K562 (cell line): ENCODE results near the gene G2E3. TPM values are rescaled to one million over a fixed set of nuclear protein-coding genes. Genes with fewer than 3 reads are reported as not detected.

Experiments used
- ATAC-seq: fragments of 200-7000 bp; cut with Tn5 transposase; 3 replicates; pipeline ENCODE4 v1.9.1; 2020; ENCODE audit warnings: moderate library complexity
- BruUV-seq: library from RNA; stranded (reverse); fragments of 400-500 nt; replicated peaks from 2 replicates; lab custom pipeline; 2021; lab: Mats Ljungman, UMichigan
- CTCF ChIA-PET: fragments of 300-600 bp; formaldehyde crosslinking; extraction: SDS; loops from one replicate; lab custom pipeline; 2021; ENCODE audit warnings: low intra/inter-chr PET ratio; lab: Yijun Ruan, JAX
- POLR2A ChIA-PET: fragments of 300-600, 350-650 bp; sonication (Branson Sonifier 250); formaldehyde crosslinking; extraction: SDS; loops from one replicate; lab custom pipeline; 2021; ENCODE audit warnings: antibody characterized with exemption, inconsistent platforms; lab: Yijun Ruan, JAX
- DNase-seq, 4 experiments: peaks; one replicate each; pipeline versions ENCODE4 v3.0.0 to v3.0.0-alpha.2; 2011 to 2018; ENCODE audit warnings: low spot score in 3 of 4, mixed read lengths in 3 of 4; ENCODE audit errors: extremely low read depth in 1 of 4
- FAIRE-seq: peaks from 2 replicates; lab custom pipeline; 2011; peaks lifted over from hg19 to GRCh38; lab: Jason Lieb, UNC
- H2AFZ ChIP-seq: 2 replicates; pipeline ENCODE4 v1.6.0; 2011; ENCODE audit warnings: low read depth, low read length, control low read depth, inconsistent platforms
- H3K27ac ChIP-seq: fragments of 200-600 bp; 3 replicates; pipeline ENCODE4 v1.8.0; 2011; ENCODE audit warnings: low read depth, mild to moderate bottlenecking, control low read depth, inconsistent platforms, low read length, moderate library complexity, mixed read lengths; ENCODE audit errors: extremely low read depth
- H3K27me3 ChIP-seq, 2 experiments: fragments of 300-600 bp in 1 of 2; 2 replicates in 1 of 2; 3 replicates in 1 of 2; pipeline versions ENCODE4 v1.6.0 to v1.8.0; 2011; ENCODE audit warnings: inconsistent platforms in 2 of 2, low read length in 2 of 2, mild to moderate bottlenecking in 1 of 2, mixed read lengths in 1 of 2, moderate library complexity in 1 of 2; ENCODE audit not compliant: control insufficient read depth in 2 of 2, insufficient read depth in 2 of 2
- H3K36me3 ChIP-seq: fragments of 300-600 bp; 3 replicates; pipeline ENCODE4 v1.8.0; 2011; ENCODE audit warnings: mild to moderate bottlenecking, low read length, inconsistent platforms; ENCODE audit not compliant: control insufficient read depth, insufficient read depth
- H3K4me1 ChIP-seq, 2 experiments: fragments of 200-600 bp in 1 of 2; replicated peaks in 1 of 2; 2 replicates in 1 of 2; 3 replicates in 1 of 2; pipeline versions ENCODE4 v1.5.1 to v1.8.0; 2011; ENCODE audit warnings: inconsistent platforms in 2 of 2, low read length in 2 of 2, mild to moderate bottlenecking in 1 of 2, mixed read lengths in 1 of 2, moderate library complexity in 1 of 2; ENCODE audit not compliant: control insufficient read depth in 2 of 2, insufficient read depth in 2 of 2
- H3K4me2 ChIP-seq: 2 replicates; pipeline ENCODE4 v1.6.1; 2011; ENCODE audit warnings: low read length, control low read depth, inconsistent platforms, mixed read lengths; ENCODE audit not compliant: insufficient read depth
- H3K4me3 ChIP-seq: fragments of 200-600 bp; sonication (generic), shearing (Covaris generic); 2 replicates; pipeline ENCODE4 v1.5.1; 2016; ENCODE audit warnings: control low read depth, inconsistent platforms
- H3K79me2 ChIP-seq: fragments of 200-600 bp; 3 replicates; pipeline ENCODE4 v1.8.0; 2011; ENCODE audit warnings: low read length, inconsistent platforms; ENCODE audit not compliant: control insufficient read depth, insufficient read depth
- H3K9ac ChIP-seq, 2 experiments: 2 replicates each; pipeline versions ENCODE4 v1.6.0 to v1.6.1; 2011; ENCODE audit warnings: low read depth in 2 of 2, low read length in 2 of 2, control low read depth in 1 of 2, inconsistent platforms in 1 of 2, mild to moderate bottlenecking in 1 of 2, mixed read lengths in 1 of 2; ENCODE audit not compliant: insufficient read depth in 1 of 2
- H3K9me1 ChIP-seq: one replicate; pipeline ENCODE4 v1.6.0; 2011; ENCODE audit warnings: inconsistent platforms, mild to moderate bottlenecking, low read length, moderate library complexity; ENCODE audit not compliant: control insufficient read depth, insufficient read depth
- H3K9me3 ChIP-seq: replicated peaks from 2 replicates; pipeline ENCODE4 v1.5.1; 2011; ENCODE audit warnings: low read depth, low read length, inconsistent platforms; ENCODE audit not compliant: control insufficient read depth, insufficient read depth
- H4K20me1 ChIP-seq: replicated peaks from 2 replicates; pipeline ENCODE4 v1.6.1; 2011; ENCODE audit warnings: low read length, inconsistent platforms, mixed read lengths; ENCODE audit not compliant: control insufficient read depth, insufficient read depth
- C11orf30 ChIP-seq: fragments of 450-650 bp; IDR thresholded peaks from 2 replicates; pipeline ENCODE4 v1.6.1; 2016; ENCODE audit warnings: low read depth, mild to moderate bottlenecking
- MAFF ChIP-seq: IDR thresholded peaks from 2 replicates; pipeline ENCODE4 v1.6.1; 2012; ENCODE audit warnings: low read length, improper control_type of control experiment
- MAFG ChIP-seq: fragments of 450-650 bp; conservative IDR thresholded peaks from 2 replicates; pipeline ENCODE4 v1.6.1; 2016; ENCODE audit warnings: missing genetic modification characterization, missing compliant biosample characterization
- MAFK ChIP-seq: IDR thresholded peaks from 2 replicates; pipeline ENCODE4 v1.6.1; 2011; ENCODE audit warnings: low read length, improper control_type of control experiment
- TCF3 ChIP-seq: sonication (generic); formaldehyde crosslinking; IDR thresholded peaks from 2 replicates; pipeline ENCODE4 v1.4.0; 2020; ENCODE audit warnings: mild to moderate bottlenecking, missing genetic modification reagents
- ZFP1 ChIP-seq: fragments of 450-650 bp; formaldehyde crosslinking; IDR thresholded peaks from 2 replicates; pipeline ENCODE4 v1.4.0; 2020; ENCODE audit warnings: mild to moderate bottlenecking, mixed read lengths
- ZNF316 ChIP-seq: fragments of 450-650 bp; IDR thresholded peaks from 2 replicates; pipeline ENCODE4 v1.6.1; 2016
- WGBS: fragments of 100-300 bp; shearing (Covaris generic); methylation state at CpG from one replicate; pipeline ENCODE4 v1.1.6; 2016; ENCODE audit warnings: low coverage, mixed read lengths; ENCODE audit not compliant: insufficient coverage; ENCODE audit errors: missing lambda C conversion rate; 5-methylcytosine and 5-hydroxymethylcytosine counted together
- in situ Hi-C: fragments of 300-500 bp; cut with MboI; formaldehyde crosslinking; loops from 4 replicates; pipeline ENCODE4 v1.15.0; 2018; ENCODE audit warnings: inconsistent platforms, mixed read lengths
- intact Hi-C: fragments of 100-400 bp; cut with micrococcal nuclease; formaldehyde crosslinking; loops from 2 replicates; pipeline ENCODE4 v1.14.2; 2022
- polyA plus RNA-seq, 8 experiments: library from polyadenylated mRNA; depleted of rRNA in 4 of 8; stranded (reverse) in 5 of 8; unstranded in 3 of 8; fragments of >200 nt; fragmentation: Nextera tagmentation in 2 of 8; fragmentation: Illumina TruSeq in 1 of 8; extraction: Ambion mirVana in 2 of 8; extraction: Trizol in 1 of 8; gene quantifications; 2 replicates each; pipeline versions ENCODE4 v1.2.1 to v1.2.3, GENCODE V29; 2011 to 2014; ENCODE audit warnings: inconsistent platforms in 1 of 8, missing spikeins in 1 of 8
- total RNA-seq, 7 experiments: library from RNA; depleted of rRNA in 6 of 7; stranded (reverse); fragments of >200 nt in 6 of 7; fragmentation: Illumina TruSeq in 2 of 7; extraction: Trizol in 2 of 7; gene quantifications; 2 replicates each; pipeline versions ENCODE4 v1.2.1 to v1.2.3, GENCODE V29; 2011 to 2021; ENCODE audit warnings: low replicate concordance in 1 of 7
- TF ChIP-seq, protein P1 (sequence below): fragments of 200-600 bp; sonication (generic); IDR thresholded peaks from one replicate; pipeline ENCODE4 v1.6.1; 2012; ENCODE audit warnings: mild to moderate bottlenecking, low read depth, low read length, inconsistent platforms

G2E3 gene
- total and polyA plus RNA-seq, 9 of the 15 experiments (the other 6 are each of a cell fraction or from before 2014, with no cell fraction given) = 9.8 to 53.5 (median 24.7) TPM

GRCh38 chr14:30518867-30519560 lies 39.9 kb upstream of the G2E3 start:
- no peaks in the 10 kb centered on the region for H3K79me2 ChIP-seq
- no peak overlapping the region for H3K9ac ChIP-seq
- in situ Hi-C loops (no loop called here), intact Hi-C loops (no loop called here)
- no peak for DNase-seq
- H4K20me1 ChIP-seq = no peaks in the 10 kb centered on the region
- no peak for ATAC-seq
- ChIA-PET POLR2A (interaction anchor here (0.5 to 0.6 kb wide), 2 partner anchors 12 to 33 kb away, joined by 3 read pairs; no protein-coding TSS in a partner anchor), CTCF (no interaction called here)
- H3K27me3 ChIP-seq = no peaks in the 10 kb centered on the region
- BruUV-seq = no TSS peak
- H2AFZ ChIP-seq = no peak overlapping the region
- H3K27ac ChIP-seq = no peak overlapping the region
- no peak overlapping the region for H3K4me2 ChIP-seq
- no peaks in the 10 kb centered on the region for H3K9me1 ChIP-seq
- FAIRE-seq = no peak
- H3K4me1 ChIP-seq = no peaks in the 10 kb centered on the region
- 4% methylated on average over 4 of the region's 4 CpGs for WGBS
- no peaks in the 10 kb centered on the region for H3K9me3 ChIP-seq
- no peaks in the 10 kb centered on the region for H3K36me3 ChIP-seq
- TF ChIP-seq, protein P1, sequence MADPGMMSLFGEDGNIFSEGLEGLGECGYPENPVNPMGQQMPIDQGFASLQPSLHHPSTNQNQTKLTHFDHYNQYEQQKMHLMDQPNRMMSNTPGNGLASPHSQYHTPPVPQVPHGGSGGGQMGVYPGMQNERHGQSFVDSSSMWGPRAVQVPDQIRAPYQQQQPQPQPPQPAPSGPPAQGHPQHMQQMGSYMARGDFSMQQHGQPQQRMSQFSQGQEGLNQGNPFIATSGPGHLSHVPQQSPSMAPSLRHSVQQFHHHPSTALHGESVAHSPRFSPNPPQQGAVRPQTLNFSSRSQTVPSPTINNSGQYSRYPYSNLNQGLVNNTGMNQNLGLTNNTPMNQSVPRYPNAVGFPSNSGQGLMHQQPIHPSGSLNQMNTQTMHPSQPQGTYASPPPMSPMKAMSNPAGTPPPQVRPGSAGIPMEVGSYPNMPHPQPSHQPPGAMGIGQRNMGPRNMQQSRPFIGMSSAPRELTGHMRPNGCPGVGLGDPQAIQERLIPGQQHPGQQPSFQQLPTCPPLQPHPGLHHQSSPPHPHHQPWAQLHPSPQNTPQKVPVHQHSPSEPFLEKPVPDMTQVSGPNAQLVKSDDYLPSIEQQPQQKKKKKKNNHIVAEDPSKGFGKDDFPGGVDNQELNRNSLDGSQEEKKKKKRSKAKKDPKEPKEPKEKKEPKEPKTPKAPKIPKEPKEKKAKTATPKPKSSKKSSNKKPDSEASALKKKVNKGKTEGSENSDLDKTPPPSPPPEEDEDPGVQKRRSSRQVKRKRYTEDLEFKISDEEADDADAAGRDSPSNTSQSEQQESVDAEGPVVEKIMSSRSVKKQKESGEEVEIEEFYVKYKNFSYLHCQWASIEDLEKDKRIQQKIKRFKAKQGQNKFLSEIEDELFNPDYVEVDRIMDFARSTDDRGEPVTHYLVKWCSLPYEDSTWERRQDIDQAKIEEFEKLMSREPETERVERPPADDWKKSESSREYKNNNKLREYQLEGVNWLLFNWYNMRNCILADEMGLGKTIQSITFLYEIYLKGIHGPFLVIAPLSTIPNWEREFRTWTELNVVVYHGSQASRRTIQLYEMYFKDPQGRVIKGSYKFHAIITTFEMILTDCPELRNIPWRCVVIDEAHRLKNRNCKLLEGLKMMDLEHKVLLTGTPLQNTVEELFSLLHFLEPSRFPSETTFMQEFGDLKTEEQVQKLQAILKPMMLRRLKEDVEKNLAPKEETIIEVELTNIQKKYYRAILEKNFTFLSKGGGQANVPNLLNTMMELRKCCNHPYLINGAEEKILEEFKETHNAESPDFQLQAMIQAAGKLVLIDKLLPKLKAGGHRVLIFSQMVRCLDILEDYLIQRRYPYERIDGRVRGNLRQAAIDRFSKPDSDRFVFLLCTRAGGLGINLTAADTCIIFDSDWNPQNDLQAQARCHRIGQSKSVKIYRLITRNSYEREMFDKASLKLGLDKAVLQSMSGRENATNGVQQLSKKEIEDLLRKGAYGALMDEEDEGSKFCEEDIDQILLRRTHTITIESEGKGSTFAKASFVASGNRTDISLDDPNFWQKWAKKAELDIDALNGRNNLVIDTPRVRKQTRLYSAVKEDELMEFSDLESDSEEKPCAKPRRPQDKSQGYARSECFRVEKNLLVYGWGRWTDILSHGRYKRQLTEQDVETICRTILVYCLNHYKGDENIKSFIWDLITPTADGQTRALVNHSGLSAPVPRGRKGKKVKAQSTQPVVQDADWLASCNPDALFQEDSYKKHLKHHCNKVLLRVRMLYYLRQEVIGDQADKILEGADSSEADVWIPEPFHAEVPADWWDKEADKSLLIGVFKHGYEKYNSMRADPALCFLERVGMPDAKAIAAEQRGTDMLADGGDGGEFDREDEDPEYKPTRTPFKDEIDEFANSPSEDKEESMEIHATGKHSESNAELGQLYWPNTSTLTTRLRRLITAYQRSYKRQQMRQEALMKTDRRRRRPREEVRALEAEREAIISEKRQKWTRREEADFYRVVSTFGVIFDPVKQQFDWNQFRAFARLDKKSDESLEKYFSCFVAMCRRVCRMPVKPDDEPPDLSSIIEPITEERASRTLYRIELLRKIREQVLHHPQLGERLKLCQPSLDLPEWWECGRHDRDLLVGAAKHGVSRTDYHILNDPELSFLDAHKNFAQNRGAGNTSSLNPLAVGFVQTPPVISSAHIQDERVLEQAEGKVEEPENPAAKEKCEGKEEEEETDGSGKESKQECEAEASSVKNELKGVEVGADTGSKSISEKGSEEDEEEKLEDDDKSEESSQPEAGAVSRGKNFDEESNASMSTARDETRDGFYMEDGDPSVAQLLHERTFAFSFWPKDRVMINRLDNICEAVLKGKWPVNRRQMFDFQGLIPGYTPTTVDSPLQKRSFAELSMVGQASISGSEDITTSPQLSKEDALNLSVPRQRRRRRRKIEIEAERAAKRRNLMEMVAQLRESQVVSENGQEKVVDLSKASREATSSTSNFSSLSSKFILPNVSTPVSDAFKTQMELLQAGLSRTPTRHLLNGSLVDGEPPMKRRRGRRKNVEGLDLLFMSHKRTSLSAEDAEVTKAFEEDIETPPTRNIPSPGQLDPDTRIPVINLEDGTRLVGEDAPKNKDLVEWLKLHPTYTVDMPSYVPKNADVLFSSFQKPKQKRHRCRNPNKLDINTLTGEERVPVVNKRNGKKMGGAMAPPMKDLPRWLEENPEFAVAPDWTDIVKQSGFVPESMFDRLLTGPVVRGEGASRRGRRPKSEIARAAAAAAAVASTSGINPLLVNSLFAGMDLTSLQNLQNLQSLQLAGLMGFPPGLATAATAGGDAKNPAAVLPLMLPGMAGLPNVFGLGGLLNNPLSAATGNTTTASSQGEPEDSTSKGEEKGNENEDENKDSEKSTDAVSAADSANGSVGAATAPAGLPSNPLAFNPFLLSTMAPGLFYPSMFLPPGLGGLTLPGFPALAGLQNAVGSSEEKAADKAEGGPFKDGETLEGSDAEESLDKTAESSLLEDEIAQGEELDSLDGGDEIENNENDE = no peak
- TF ChIP-seq ZFP1 (CRISPR knock-in tag) = no peak
- peak; percentile 48; the same call in 1 of the 2 replicates for TF ChIP-seq MAFF
- TF ChIP-seq C11orf30 = peak; percentile 44; the same call in 1 of the 2 replicates
- TF ChIP-seq ZNF316 = peak; percentile 74
- peak; percentile 52; the same call in 1 of the 2 replicates for TF ChIP-seq MAFK
- TF ChIP-seq MAFG (tag) = peak; percentile 54
- TF ChIP-seq TCF3 (CRISPR knock-in tag) = no peak
- no peak overlapping the region for H3K4me3 ChIP-seq
